UCSD-AML1 (cell line): ENCODE data around the gene ZDHHC11.
"Not testable (repeated sequence)": the region's sequence is repeated elsewhere in the genome, so short reads cannot be mapped to it uniquely, and the experiment has no call there.

Experiments
- DNase-seq: peaks from one replicate; lab custom pipeline; 2025; ENCODE audit not compliant: unreplicated experiment; lab: John Stamatoyannopoulos, UW

The ZDHHC11 gene

GRCh38 chr5:778967-779366 is 71.8 kb downstream of the ZDHHC11 start:
- not testable (repeated sequence) for DNase-seq

GRCh38 chr5:778421-778820 is 72.4 kb downstream of the ZDHHC11 start:
- not testable (repeated sequence) for DNase-seq

- DNase-seq: no peak
Observed at GRCh38 chr5:777756-778161, 73.0 kb downstream of the ZDHHC11 start.

GRCh38 chr5:776862-777711 is 73.7 kb downstream of the ZDHHC11 start:
- no peak for DNase-seq

- DNase-seq: no peak
Observed at GRCh38 chr5:775961-776861, 74.6 kb downstream of the ZDHHC11 start.

- DNase-seq: not testable (repeated sequence)
Observed at GRCh38 chr5:775595-775960, 75.2 kb downstream of the ZDHHC11 start.

- not testable (repeated sequence) for DNase-seq
Observed at GRCh38 chr5:774854-775505, 75.8 kb downstream of the ZDHHC11 start.

- not testable (repeated sequence) for DNase-seq
Observed at GRCh38 chr5:774304-774703, 76.5 kb downstream of the ZDHHC11 start.

- no peak for DNase-seq
Observed at GRCh38 chr5:773517-774264, 77.1 kb downstream of the ZDHHC11 start.

- not testable (repeated sequence) for DNase-seq
Observed at GRCh38 chr5:772931-773330, 77.9 kb downstream of the ZDHHC11 start.

- not testable (repeated sequence) for DNase-seq
Observed at GRCh38 chr5:772547-772890, 78.3 kb downstream of the ZDHHC11 start.

- not testable (repeated sequence) for DNase-seq
Observed at GRCh38 chr5:771841-772546, 78.8 kb downstream of the ZDHHC11 start.

GRCh38 chr5:771087-771781 is 79.6 kb downstream of the ZDHHC11 start:
- DNase-seq: not testable (repeated sequence)

GRCh38 chr5:770585-770984 is 80.2 kb downstream of the ZDHHC11 start:
- not testable (repeated sequence) for DNase-seq

GRCh38 chr5:769485-770145 is 81.2 kb downstream of the ZDHHC11 start:
- not testable (repeated sequence) for DNase-seq

- no peak for DNase-seq
Observed at GRCh38 chr5:766666-767431, 83.9 kb downstream of the ZDHHC11 start.

- DNase-seq: no peak
Observed at GRCh38 chr5:765948-766631, 84.7 kb downstream of the ZDHHC11 start.
